NCI-H345 treated with DMSO at 0.1 percent for 48 hours (cell line): ENCODE measurements around the gene CYB5R4.
"Not testable (repeated sequence)": the region's sequence is repeated elsewhere in the genome, so short reads cannot be mapped to it uniquely, and the experiment has no call there.

ENCODE experiments used
- DNase-seq: peaks from one replicate; lab custom pipeline; 2025; ENCODE audit not compliant: unreplicated experiment; lab: John Stamatoyannopoulos, UW

The CYB5R4 gene

GRCh38 chr6:83862776-83863471 is 3.4 kb downstream of the CYB5R4 start:
- no peak for DNase-seq

- no peak for DNase-seq
Measured at GRCh38 chr6:83867043-83867442, 7.6 kb downstream of the CYB5R4 start.

- no peak for DNase-seq
Measured at GRCh38 chr6:83867527-83868161, 8.2 kb downstream of the CYB5R4 start.

GRCh38 chr6:83868639-83869038 is 9.2 kb downstream of the CYB5R4 start:
- no peak for DNase-seq

- DNase-seq, result no peak
Measured at GRCh38 chr6:83870649-83871048, 11.2 kb downstream of the CYB5R4 start.

- no peak for DNase-seq
Measured at GRCh38 chr6:83872386-83873118, 13.1 kb downstream of the CYB5R4 start.

- no peak for DNase-seq
Measured at GRCh38 chr6:83873869-83874268, 14.4 kb downstream of the CYB5R4 start.

GRCh38 chr6:83875843-83876242 is 16.4 kb downstream of the CYB5R4 start:
- no peak for DNase-seq

GRCh38 chr6:83878902-83879644 is 19.6 kb downstream of the CYB5R4 start:
- no peak for DNase-seq

- DNase-seq, result no peak
Measured at GRCh38 chr6:83879746-83880145, 20.3 kb downstream of the CYB5R4 start.

GRCh38 chr6:83883240-83883639 is 23.8 kb downstream of the CYB5R4 start:
- DNase-seq, result no peak

GRCh38 chr6:83884523-83884922 is 25.0 kb downstream of the CYB5R4 start:
- peak; percentile 55 for DNase-seq

GRCh38 chr6:83885984-83886383 is 26.5 kb downstream of the CYB5R4 start:
- DNase-seq, result no peak

GRCh38 chr6:83889621-83890020 is 30.1 kb downstream of the CYB5R4 start:
- DNase-seq, result no peak

GRCh38 chr6:83890520-83890919 is 31.0 kb downstream of the CYB5R4 start:
- DNase-seq, result no peak

GRCh38 chr6:83891586-83891985 is 32.1 kb downstream of the CYB5R4 start:
- DNase-seq, result no peak

- peak; percentile 58 for DNase-seq
Measured at GRCh38 chr6:83893024-83893423, 33.5 kb downstream of the CYB5R4 start.

- DNase-seq, result not testable (repeated sequence)
Measured at GRCh38 chr6:83897094-83897493, 37.6 kb downstream of the CYB5R4 start.

- DNase-seq, result no peak
Measured at GRCh38 chr6:83901624-83902023, 42.1 kb downstream of the CYB5R4 start.

- DNase-seq, result no peak
Measured at GRCh38 chr6:83904395-83904794, 44.9 kb downstream of the CYB5R4 start.

GRCh38 chr6:83905648-83906047 is 46.2 kb downstream of the CYB5R4 start:
- DNase-seq, result no peak
